Gastroesophageal sphincter (tissue), 3 donors: ENCODE data around the gene GNPTG.

Experiments used
- CTCF ChIP-seq, 4 experiments: fragments of 200-600 bp in 2 of 4; fragments of 450-650 bp in 2 of 4; sonication (generic) in 1 of 4; IDR thresholded peaks; one replicate each; pipeline ENCODE4 v1.5.1; 2017 to 2019; ENCODE audit warnings: antibody characterized with exemption in 4 of 4, mild to moderate bottlenecking in 2 of 4, moderate library complexity in 2 of 4
- EP300 ChIP-seq: sonication (generic); formaldehyde crosslinking; IDR thresholded peaks from one replicate; pipeline ENCODE4 v1.6.1; 2017; ENCODE audit warnings: antibody characterized with exemption, mild to moderate bottlenecking
- POLR2A ChIP-seq, 2 donors: fragments of 450-650 bp; IDR thresholded peaks; one replicate each; pipeline ENCODE4 v1.6.1; 2017; ENCODE audit warnings: antibody characterized with exemption in 2 of 2, mild to moderate bottlenecking in 2 of 2, moderate library complexity in 1 of 2
- POLR2AphosphoS5 ChIP-seq: sonication (generic); formaldehyde crosslinking; IDR thresholded peaks from one replicate; pipeline ENCODE4 v1.6.1; 2017; ENCODE audit warnings: antibody characterized with exemption

GRCh38 chr16:1356061-1356900 is 4.5 kb downstream of the GNPTG start:
- TF ChIP-seq POLR2AphosphoS5 (no peak), CTCF (IDR thresholded peaks at IDR 0.05) (no peak), POLR2A (IDR thresholded peaks at IDR 0.05) (no peak), EP300 (no peak)
